SH-SY5Y (cell line): ENCODE data around the gene COQ4.

Experiments used
- GATA2 ChIP-seq: IDR thresholded peaks from 2 replicates; pipeline ENCODE4 v1.6.1; 2011; ENCODE audit warnings: mild to moderate bottlenecking, low read depth, low read length
- GATA3 ChIP-seq: IDR thresholded peaks from 2 replicates; pipeline ENCODE4 v1.6.1; 2011; ENCODE audit warnings: low read depth, mild to moderate bottlenecking, low read length, moderate library complexity

GRCh38 chr9:128360826-128361225 lies 38.2 kb downstream of the COQ4 start:
- TF ChIP-seq GATA2 (no peak), GATA3 (no peak)
